A549 treated with GW870086 at 1 μM for 4 hours (cell line): Measurements from ENCODE around the gene MRPS6. TPM values are rescaled to one million over a fixed set of nuclear protein-coding genes. Genes with fewer than 3 reads are reported as not detected.

Source experiments
- total RNA-seq: library from RNA; stranded (reverse); fragments of 200-300 nt; extraction: Qiagen RNA extraction; gene quantifications from 5 replicates; pipeline ENCODE4 v1.2.3, GENCODE V29; 2022; ENCODE audit warnings: low read depth

The MRPS6 gene
- total RNA-seq: 37.4 to 46.1 TPM (median 40.6 TPM) in 5 replicates

GRCh38 chr21:34073032-34073748 is at the start of gene MRPS6, which contains the start of gene SLC5A3:
Gene MRPS6, plus strand, starts transcription at chr21:34073578. Its CDS starts 123 bp downstream, at chr21:34073701.
Gene SLC5A3, plus strand, starts transcription at chr21:34073578. Its CDS starts 21,621 bp downstream, at chr21:34095199.

Other genes starting within 250 kb of the MRPS6 start
- gene ATP5PO, start 157.8 kb upstream of the MRPS6 start, total RNA-seq: 145 to 159 TPM (median 150 TPM) in 5 replicates
- 2.0 to 3.5 TPM (median 2.6 TPM) in 5 replicates for gene SLC5A3, start within 50 bp of the MRPS6 start, total RNA-seq